ENCODE measurements around the gene ASAP2.

Gene ASAP2

GRCh38 chr2:9249020-9249800, 42.6 kb downstream of the ASAP2 start:
- no peak for DNase-seq (ENCODE audit: low spot score)
- no peak for TF ChIP-seq CTCF (IDR thresholded peaks at IDR 0.05; ENCODE audit: extremely low read depth, insufficient read depth, missing control alignments)
- in situ Hi-C loops (cut with MboI; ENCODE audit: low pct_unique_long_range_greater_than_20kb, low sequenced_read_pairs, unreplicated experiment): no loop called here

DNA sequence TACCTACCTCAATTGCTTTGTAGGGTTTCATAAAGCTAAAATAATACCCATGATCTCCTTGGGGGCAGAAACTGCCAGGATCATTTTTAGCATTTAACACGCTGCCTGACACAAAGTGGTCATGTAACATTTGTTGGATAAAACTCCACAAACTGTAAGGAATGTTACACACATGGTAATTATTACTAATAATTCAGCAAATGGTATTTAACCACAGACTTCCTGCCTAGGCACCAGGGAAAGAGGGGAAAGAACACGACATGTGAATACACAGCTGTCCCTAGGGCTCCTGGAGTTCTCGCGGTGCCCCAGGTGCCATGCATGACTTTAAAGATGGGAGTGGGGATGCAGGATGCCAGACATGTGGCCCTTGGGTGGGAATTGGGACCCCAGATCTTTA, 43.5 kb downstream of the ASAP2 start:
- no peak for TF ChIP-seq CTCF (IDR thresholded peaks at IDR 0.05; ENCODE audit: extremely low read depth, insufficient read depth, missing control alignments)
- in situ Hi-C loops (cut with MboI; ENCODE audit: low pct_unique_long_range_greater_than_20kb, low sequenced_read_pairs, unreplicated experiment): no loop called here
- DNase-seq (ENCODE audit: low spot score): no peak

DNA sequence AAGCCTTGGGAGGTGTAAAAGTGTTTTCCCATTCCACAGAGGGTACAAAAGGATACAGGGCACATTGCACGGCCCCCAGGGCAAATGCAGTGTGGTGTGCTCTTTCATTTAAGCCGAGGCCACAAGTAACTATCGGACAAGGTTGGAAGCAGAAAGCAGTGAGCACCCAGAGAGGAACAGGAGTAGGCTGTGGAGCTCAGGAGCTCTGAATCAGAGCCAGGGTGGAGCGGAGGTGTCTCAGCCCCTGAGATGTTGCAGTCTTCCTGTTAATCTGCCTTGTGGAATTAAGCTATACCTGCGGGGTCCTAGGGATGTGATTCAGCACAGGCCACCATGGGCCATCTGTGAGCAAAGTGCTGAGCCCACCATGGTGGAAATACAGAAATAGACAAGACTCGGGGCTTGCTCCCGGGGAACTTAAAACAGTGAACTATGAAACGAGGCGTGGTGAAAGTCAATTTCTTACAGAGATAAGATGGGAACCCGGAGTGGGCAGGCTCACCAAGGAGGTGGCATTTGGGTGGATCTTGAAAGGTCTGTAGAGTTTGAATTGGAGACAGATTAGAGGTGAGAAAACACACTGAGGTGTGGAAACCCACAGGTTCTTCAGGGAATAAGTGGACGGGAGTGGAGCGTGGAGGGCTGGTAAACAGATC, 44.0 kb downstream of the ASAP2 start:
- no peak for DNase-seq (ENCODE audit: low spot score)
- in situ Hi-C loops (cut with MboI; ENCODE audit: low pct_unique_long_range_greater_than_20kb, low sequenced_read_pairs, unreplicated experiment): no loop called here
- no peak for TF ChIP-seq CTCF (IDR thresholded peaks at IDR 0.05; ENCODE audit: extremely low read depth, insufficient read depth, missing control alignments)

DNA sequence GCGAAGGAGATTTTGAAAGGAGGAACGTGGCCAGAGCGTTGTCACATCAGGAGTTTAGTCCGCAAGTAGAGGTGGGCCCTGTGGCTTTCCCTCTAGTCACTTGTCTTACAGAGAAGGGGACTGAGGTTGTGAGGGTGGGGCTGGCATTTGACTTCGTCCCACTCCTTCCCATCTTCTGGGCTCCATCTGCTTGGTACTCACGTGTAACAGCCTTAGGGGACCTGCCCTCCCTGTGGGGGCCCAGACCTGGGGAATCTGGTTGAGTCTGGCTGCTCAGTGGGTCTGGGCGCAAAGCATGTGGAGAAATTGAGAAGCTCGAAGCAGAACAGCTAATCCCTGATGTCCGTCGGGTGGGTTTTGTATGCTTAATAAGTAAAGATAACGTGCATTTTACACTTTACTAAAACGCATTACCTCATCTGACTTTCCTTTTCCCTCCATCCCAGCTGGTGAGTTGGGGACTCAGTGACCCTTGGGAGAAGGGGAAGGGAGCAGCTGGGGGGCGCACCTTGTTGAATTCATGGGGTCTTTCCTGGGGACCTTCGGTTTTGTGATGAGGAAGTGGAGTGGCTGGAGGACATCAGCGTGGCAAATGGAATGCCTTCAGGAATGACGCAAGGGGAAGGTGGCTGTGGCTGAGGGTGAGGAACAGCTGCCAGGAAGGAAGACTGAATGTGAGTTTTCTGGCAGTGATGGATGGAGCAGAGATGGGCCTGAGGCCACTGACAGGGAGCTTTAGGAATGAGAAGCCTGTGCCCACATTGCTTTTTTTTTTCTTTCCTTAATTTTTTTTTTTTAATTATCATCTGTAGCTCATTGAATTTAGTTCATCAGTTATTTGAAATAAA, 44.8 kb downstream of the ASAP2 start:
- DNase-seq (ENCODE audit: low spot score): no peak
- in situ Hi-C loops (cut with MboI; ENCODE audit: low pct_unique_long_range_greater_than_20kb, low sequenced_read_pairs, unreplicated experiment): no loop called here
- TF ChIP-seq CTCF (IDR thresholded peaks at IDR 0.05; ENCODE audit: extremely low read depth, insufficient read depth, missing control alignments): no peak

GRCh38 chr2:9252002-9252357, 45.4 kb downstream of the ASAP2 start:
- no peak for TF ChIP-seq CTCF (IDR thresholded peaks at IDR 0.05; ENCODE audit: extremely low read depth, insufficient read depth, missing control alignments)
- no peak for DNase-seq (ENCODE audit: low spot score)
- in situ Hi-C loops (cut with MboI; ENCODE audit: low pct_unique_long_range_greater_than_20kb, low sequenced_read_pairs, unreplicated experiment): no loop called here

GRCh38 chr2:9255416-9255815, 48.8 kb downstream of the ASAP2 start:
- TF ChIP-seq CTCF (IDR thresholded peaks at IDR 0.05; ENCODE audit: extremely low read depth, insufficient read depth, missing control alignments): no peak
- DNase-seq (ENCODE audit: low spot score): no peak
- in situ Hi-C loops (cut with MboI; ENCODE audit: low pct_unique_long_range_greater_than_20kb, low sequenced_read_pairs, unreplicated experiment): no loop called here

Data from GM13977 (cell line).